Measurements from ENCODE around the gene EPPIN.

The EPPIN gene

DNA sequence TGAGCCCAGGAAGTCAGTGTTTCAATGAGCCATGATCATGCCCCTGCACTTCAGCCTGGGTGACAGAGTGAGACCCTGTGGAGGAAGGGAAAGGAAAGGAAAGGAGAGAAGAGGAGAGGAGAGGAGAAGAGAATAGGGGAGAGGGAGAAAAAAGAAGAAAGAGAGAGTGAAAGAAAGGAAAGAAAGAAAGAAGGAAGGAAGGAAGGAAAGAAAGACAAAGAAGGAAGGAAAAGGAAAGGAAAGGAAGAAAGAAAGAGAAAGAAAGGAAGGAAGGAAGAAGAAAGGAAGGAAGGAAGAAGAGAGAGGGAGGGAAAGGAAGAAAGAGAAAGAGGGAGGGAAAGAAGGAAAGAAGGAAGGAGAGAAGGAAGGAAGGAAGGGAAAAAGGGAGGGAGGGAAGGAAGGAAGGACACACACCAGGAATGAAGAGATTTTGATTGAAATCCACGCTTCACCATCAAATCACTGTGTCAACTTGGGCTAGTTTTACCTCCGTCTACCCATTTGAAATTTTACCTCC, 17.6 kb upstream of the EPPIN start:
- no peak overlapping the region for H3K9ac ChIP-seq (ENCODE audit: low read length)
- no peak overlapping the region for H2AFZ ChIP-seq (ENCODE audit: low read depth, low read length, severe bottlenecking)
- no peak overlapping the region for H3K27ac ChIP-seq (ENCODE audit: low read depth, low read length)
- H3K36me3 ChIP-seq (ENCODE audit: low read length) = no peaks in the 10 kb centered on the region
- H3F3A ChIP-seq (ENCODE audit: insufficient read depth) = no peaks in the 10 kb centered on the region
- H3K4me2 ChIP-seq (ENCODE audit: low read depth, low read length, poor library complexity, severe bottlenecking) = no peak overlapping the region
- H3K9me3 ChIP-seq (ENCODE audit: insufficient read depth, low read length) = no peaks in the 10 kb centered on the region
- no peaks in the 10 kb centered on the region for H3K79me2 ChIP-seq (ENCODE audit: insufficient read depth, low read length)
- TF ChIP-seq EZH2phosphoT487 (conservative IDR thresholded peaks at IDR 0.05; ENCODE audit: low read length) = no peak
- TF ChIP-seq, protein P1, sequence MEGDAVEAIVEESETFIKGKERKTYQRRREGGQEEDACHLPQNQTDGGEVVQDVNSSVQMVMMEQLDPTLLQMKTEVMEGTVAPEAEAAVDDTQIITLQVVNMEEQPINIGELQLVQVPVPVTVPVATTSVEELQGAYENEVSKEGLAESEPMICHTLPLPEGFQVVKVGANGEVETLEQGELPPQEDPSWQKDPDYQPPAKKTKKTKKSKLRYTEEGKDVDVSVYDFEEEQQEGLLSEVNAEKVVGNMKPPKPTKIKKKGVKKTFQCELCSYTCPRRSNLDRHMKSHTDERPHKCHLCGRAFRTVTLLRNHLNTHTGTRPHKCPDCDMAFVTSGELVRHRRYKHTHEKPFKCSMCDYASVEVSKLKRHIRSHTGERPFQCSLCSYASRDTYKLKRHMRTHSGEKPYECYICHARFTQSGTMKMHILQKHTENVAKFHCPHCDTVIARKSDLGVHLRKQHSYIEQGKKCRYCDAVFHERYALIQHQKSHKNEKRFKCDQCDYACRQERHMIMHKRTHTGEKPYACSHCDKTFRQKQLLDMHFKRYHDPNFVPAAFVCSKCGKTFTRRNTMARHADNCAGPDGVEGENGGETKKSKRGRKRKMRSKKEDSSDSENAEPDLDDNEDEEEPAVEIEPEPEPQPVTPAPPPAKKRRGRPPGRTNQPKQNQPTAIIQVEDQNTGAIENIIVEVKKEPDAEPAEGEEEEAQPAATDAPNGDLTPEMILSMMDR (IDR thresholded peaks at IDR 0.05; ENCODE audit: insufficient read depth, low read length, poor library complexity, severe bottlenecking) = no peak
- H3K9me2 ChIP-seq (replicated peaks; ENCODE audit: insufficient read depth, low read length) = no peaks in the 10 kb centered on the region
- no peak overlapping the region for H3K4me3 ChIP-seq (ENCODE audit: insufficient read depth, low read length, poor library complexity, severe bottlenecking)
- H4K20me1 ChIP-seq (ENCODE audit: low read depth, low read length) = no peaks in the 10 kb centered on the region
- H3K27me3 ChIP-seq (ENCODE audit: low read length) = no peaks in the 10 kb centered on the region

DNA sequence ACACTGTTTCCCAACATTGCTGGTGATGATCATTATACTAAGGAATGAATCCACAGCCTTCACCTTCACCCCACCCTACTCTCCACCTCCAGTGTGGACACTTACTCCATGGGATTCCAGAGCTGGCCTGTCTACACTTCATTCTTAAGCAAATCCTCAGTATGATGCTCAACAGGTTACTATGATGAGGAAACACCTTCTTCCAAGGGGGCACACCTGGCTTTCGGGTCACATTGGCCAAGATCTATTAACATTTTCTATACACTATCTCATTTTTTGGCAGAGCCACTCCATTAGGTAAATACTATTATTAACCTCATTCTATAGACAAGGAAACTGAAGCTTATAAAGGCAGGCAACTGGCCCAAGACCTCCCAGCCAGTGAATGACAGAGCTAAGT, 8.0 kb upstream of the EPPIN start:
- H3K36me3 ChIP-seq (ENCODE audit: low read length) = no peaks in the 10 kb centered on the region
- no peak overlapping the region for H3K27ac ChIP-seq (ENCODE audit: low read depth, low read length)
- TF ChIP-seq, protein P1 (IDR thresholded peaks at IDR 0.05; ENCODE audit: insufficient read depth, low read length, poor library complexity, severe bottlenecking) = no peak
- H3K4me3 ChIP-seq (ENCODE audit: insufficient read depth, low read length, poor library complexity, severe bottlenecking) = no peak overlapping the region
- no peaks in the 10 kb centered on the region for H3K79me2 ChIP-seq (ENCODE audit: insufficient read depth, low read length)
- no peaks in the 10 kb centered on the region for H3K9me2 ChIP-seq (replicated peaks; ENCODE audit: insufficient read depth, low read length)
- H2AFZ ChIP-seq (ENCODE audit: low read depth, low read length, severe bottlenecking) = no peak overlapping the region
- H3K9me3 ChIP-seq (ENCODE audit: insufficient read depth, low read length) = no peaks in the 10 kb centered on the region
- H3K4me2 ChIP-seq (ENCODE audit: low read depth, low read length, poor library complexity, severe bottlenecking) = no peak overlapping the region
- H3K9ac ChIP-seq (ENCODE audit: low read length) = no peak overlapping the region
- H3F3A ChIP-seq (ENCODE audit: insufficient read depth) = no peaks in the 10 kb centered on the region
- H4K20me1 ChIP-seq (ENCODE audit: low read depth, low read length) = no peaks in the 10 kb centered on the region
- 0 out of 2 replicates have a peak, but pooled peaks cover 1% of the 10 kb centered on the region for H3K27me3 ChIP-seq (ENCODE audit: low read length)

DNA sequence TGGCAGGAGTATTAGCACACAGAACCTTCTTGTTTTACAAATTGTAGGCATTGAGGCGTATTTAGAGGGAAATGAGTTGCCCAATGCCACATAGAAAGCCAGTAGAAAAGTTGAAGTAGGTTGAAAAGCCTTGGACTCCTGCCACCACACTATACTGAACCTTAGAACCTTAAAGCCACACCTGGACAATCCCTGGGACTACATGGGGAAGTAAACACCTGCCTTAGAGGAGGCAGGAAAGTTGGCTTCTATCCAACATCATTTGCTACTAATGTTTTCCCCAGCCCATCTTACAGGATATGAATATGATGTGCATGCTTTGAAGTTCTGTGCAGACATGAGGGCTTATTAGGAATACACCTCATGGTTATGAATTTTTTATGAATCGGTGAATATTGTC, 5.3 kb upstream of the EPPIN start:
- no peak overlapping the region for H2AFZ ChIP-seq (ENCODE audit: low read depth, low read length, severe bottlenecking)
- TF ChIP-seq, protein P1 (IDR thresholded peaks at IDR 0.05; ENCODE audit: insufficient read depth, low read length, poor library complexity, severe bottlenecking) = no peak
- TF ChIP-seq EZH2phosphoT487 (conservative IDR thresholded peaks at IDR 0.05; ENCODE audit: low read length) = no peak
- no peaks in the 10 kb centered on the region for H3K9me2 ChIP-seq (replicated peaks; ENCODE audit: insufficient read depth, low read length)
- H3K4me2 ChIP-seq (ENCODE audit: low read depth, low read length, poor library complexity, severe bottlenecking) = no peak overlapping the region
- H3K27me3 ChIP-seq (ENCODE audit: low read length) = 0 out of 2 replicates have a peak, but pooled peaks cover 3% of the 10 kb centered on the region
- no peaks in the 10 kb centered on the region for H3K9me3 ChIP-seq (ENCODE audit: insufficient read depth, low read length)
- H3K9ac ChIP-seq (ENCODE audit: low read length) = no peak overlapping the region
- H3K4me3 ChIP-seq (ENCODE audit: insufficient read depth, low read length, poor library complexity, severe bottlenecking) = no peak overlapping the region
- no peaks in the 10 kb centered on the region for H4K20me1 ChIP-seq (ENCODE audit: low read depth, low read length)
- H3F3A ChIP-seq (ENCODE audit: insufficient read depth) = no peaks in the 10 kb centered on the region
- no peaks in the 10 kb centered on the region for H3K36me3 ChIP-seq (ENCODE audit: low read length)
- no peak overlapping the region for H3K27ac ChIP-seq (ENCODE audit: low read depth, low read length)
- H3K79me2 ChIP-seq (ENCODE audit: insufficient read depth, low read length) = no peaks in the 10 kb centered on the region

Data from SU-DHL-6 (cell line).